NCI-H226 (cell line): ENCODE data around the gene AKNAD1.
A peak's percentile ranks its signal among the peaks of the same experiment; 100 is the strongest.
"Not testable (repeated sequence)": the region's sequence is repeated elsewhere in the genome, so short reads cannot be mapped to it uniquely, and the experiment has no call there.

ENCODE experiments used
- DNase-seq: peaks from one replicate; pipeline ENCODE4 v3.0.0-alpha.2; 2015

AKNAD1 gene, protein sequence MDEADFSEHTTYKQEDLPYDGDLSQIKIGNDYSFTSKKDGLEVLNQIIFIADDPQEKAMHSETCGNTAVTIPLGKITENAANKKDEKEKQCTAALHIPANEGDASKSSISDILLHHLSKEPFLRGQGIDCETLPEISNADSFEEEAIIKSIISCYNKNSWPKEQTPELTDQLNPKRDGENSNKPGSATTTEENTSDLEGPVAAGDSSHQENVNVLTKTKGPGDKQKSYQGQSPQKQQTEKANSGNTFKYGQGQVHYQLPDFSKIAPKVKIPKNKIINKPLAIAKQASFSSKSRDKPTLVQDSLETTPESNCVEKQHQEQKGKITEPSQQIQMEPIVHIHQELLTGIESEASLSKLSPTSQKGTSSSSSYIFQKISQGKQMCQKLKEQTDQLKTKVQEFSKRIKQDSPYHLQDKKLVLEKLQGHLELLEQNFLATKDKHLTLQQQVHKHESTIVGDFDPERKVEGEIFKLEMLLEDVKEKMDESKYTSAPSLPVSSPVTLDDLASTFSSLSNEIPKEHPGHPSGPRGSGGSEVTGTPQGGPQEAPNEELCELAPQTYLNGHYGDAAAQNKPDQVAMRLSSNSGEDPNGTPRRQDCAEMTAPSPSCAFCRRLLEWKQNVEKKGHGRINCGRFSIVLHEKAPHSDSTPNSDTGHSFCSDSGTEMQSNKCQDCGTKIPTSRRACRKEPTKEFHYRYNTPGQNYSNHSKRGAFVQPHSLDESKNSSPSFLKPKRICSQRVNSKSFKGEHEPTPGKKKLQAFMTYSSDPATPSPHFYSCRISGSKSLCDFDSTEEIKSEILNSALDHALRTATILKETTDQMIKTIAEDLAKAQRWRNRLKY

DNA sequence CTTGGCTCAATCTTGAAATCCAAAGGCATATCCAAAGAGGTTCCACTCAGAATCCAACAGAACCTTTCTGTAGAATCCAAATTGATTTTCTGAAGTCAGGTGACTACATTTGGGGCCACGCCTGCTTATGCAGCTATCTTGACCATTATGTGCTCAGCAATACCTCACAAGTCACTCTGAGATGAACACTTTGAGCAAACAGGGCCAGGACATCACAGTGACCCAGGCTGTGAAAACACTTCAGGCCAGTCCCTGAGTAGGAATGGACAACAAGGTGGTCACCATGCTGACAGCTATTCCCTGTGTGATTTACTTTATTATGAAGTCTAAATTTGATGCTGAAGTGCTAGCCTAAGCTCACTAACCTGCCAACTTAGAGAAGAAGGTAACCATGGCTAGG, at the start of gene AKNAD1:
AKNAD1 (minus strand) TSS at position 101 of the 400 bp plus-strand sequence. CDS start 4,430 bp downstream, outside the sequence.
- DNase-seq: no peak

DNA sequence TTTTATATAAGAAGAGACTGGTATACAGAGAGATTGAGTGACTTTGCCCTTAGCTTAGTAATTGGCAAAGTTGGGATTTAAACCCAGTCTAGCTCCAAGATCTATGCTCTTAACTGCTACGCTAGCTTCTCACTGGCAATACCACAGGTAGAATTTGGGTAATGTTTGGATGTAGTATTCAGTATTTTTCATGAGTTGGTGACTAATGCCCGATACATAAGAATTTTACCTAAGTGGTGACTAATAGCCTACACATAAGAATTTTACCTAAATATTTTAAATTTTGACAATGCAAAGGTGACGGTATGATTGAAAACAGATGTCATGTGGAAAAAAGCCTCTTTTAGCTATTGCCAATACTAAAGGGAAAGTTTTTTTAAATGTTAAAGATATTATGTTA, 44.2 kb upstream of the AKNAD1 start:
- DNase-seq: no peak

DNA sequence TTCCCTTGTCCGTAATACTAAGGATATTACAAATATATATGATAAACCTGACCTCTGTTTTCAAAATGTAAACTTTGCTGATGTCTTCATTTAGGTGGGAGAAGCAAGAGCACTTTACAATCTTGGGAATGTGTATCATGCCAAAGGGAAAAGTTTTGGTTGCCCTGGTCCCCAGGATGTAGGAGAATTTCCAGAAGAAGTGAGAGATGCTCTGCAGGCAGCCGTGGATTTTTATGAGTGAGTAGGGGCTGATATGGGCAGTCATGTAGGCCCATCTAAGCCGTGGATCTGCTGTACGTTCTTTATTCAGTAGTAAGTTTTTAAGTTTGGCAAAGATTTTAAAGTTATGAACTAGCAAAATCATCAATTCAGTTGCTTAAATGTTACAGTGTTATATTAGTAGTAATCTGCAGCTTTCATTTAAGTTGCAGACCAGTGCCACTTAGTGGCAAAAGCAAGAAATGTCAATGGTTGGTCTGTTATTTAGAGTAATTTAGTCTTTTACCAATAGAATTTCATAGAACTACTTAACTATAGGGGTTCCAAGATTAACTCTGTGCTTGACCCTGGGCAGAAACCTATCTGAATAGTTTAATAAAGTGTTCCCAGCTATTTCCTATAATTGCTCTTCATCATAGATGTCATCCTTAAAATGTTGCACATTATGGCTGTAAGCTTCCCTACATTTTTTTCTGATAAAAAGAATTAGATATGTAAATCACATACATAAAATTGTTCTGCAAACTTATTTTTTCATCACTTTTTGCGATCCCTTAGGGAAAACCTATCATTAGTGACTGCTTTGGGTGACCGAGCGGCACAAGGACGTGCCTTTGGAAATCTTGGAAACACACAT, 41.2 kb upstream of the AKNAD1 start:
- DNase-seq: peak; percentile 23

DNA sequence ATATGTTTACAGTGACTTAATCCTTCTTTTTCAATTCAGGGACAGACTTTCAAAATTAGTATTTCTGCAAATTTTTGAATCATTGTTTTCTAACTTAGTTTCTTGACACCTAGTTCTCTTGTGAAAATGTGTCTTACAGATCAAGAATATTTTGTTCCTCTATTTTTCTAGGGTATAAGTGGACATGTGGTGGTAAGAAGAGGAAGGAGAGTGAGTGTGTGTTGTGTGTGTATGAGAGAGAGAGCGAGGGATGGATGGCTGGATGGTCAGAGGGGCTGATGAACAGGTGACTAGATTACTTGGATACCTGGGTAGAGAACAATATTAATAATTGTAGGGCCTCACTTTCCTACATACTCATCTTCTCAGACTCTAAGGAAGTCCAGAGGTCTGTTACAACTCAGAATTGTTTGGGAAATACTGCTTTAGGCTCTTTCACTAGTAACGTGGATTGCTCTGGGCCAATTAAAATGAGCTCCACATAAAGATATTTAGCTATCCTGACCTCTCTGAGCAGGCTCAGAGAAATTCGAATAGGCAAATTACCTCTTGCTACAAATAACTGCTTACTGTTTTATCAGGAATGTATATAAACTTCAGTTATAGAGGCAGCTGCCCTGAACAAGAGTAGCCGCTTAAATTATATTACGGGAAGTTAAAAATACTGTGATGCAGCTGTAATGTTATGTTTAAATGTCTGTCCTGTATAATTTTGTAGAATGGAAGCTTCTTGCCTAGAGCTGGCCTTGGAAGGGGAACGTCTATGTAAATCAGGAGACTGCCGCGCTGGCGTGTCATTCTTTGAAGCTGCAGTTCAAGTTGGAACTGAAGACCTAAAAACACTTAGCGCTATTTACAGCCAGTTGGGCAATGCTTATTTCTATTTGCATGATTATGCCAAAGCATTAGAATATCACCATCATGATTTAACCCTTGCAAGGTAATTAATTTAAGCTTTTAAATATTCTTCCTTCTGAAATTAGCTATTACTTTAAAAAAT, 39.6 kb upstream of the AKNAD1 start:
- DNase-seq: no peak

DNA sequence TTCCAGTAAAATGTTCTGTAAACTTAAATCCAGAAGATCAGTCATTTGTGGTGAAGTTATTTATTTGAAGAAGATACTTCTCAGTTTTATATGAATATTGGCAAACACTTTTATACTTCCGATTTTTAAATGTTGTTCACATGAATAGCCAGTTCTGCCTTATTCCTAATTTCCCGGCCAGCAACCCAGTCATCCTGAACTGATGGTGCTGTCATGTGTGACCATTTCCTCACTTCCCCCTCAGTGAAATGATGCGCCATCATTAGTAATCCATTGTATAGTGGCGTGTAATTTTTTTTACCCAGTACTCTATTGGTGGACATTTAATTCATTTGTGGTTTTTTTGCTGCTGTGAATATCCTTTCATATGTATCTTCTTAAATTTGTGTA, 36.2 kb upstream of the AKNAD1 start:
- no peak for DNase-seq

DNA sequence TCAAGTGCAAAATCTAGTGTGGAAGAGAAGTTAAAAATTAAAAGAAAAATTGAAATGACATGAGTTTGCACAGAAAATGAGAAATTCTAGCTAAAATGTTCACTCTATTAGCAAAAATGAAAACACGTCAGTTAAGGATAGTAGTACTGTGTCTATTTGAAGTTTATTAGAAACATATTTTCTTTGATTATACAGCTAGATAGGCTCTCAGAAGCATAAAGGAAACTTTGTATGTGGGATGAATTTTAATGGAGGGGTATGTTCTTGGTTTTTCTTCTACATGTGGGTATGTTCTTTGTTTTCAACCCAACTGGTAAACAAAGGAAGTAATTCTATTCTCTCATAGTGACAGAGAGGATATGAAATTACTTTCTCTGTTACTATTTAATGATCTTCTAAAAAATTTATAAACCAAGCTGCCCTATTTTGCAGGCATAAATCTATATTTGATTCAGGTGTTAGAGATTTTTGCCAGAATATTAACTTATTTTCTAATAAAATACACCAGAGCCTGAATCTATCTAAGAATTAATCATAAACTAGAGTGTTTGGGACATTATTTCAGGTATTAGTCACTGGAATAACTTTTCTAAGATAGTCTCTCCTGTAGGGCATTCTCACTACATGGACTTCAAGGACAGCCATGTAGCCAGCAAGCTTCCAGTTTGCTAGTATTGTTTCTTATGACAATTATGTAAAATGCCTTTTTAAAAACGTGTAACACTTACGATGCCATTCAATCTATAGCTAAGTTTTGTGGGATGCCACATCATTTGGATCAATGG, 35.7 kb upstream of the AKNAD1 start:
- DNase-seq: no peak

DNA sequence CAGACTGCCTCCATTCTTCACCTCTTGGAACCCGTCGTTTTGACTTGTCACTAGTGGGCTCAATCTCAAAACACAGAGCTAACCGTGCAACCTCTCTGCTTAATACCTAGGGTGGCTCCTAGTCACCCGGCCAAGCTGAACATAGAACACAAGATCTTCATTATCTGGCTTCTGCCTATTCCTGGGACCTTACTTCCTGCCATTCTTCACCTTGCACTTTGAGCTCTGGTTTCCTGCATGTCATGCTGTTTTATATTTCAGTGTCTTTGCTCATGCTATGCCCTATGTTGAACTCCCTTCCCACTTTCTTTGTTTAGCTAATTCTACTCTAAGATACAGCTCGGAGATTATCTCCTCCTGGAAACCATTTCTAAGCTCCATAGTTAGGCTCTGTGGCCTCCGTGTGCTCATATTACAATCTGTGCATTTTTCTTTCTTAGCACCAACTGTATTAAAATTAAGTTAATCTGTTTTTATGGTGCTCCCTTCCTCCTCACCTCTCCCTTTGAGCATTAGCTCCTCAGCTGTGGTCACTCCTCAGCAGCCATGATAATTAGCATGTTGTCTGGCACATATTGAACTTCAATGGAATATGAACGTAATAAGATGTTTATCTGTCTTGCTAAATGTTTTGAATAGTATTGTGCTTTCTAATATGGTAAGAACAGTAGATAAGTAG, 33.0 kb upstream of the AKNAD1 start:
- DNase-seq: no peak

DNA sequence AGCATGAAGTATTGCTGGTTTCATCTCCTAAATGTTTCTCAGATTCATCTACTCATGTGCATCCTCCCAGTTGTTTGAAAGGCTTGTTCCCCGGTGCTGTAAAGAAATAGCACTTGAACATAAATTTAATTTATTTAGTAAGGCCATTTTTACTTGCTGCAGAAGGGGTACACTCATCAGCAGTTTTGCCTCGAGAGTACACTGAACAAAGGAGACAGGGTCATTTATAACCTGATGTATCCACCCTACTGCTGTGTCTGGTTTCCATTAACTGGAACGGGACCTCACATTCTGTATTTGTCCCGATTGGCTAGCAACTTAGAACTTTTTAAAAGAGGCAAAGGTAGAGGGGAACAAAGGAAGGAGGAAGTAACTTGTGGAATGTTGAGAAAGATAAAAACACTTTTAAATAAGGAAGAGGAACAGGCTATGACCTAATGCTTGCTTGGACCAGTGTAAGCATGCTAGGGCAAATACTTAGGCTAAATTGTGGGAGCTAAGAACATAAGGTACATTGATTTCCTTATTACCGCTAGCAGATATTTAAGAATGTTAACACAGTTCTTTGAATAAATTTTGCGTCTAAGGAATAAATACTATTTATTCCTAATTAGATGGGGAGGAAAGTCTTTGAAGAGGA, 32.2 kb upstream of the AKNAD1 start:
- DNase-seq: not testable (repeated sequence)

DNA sequence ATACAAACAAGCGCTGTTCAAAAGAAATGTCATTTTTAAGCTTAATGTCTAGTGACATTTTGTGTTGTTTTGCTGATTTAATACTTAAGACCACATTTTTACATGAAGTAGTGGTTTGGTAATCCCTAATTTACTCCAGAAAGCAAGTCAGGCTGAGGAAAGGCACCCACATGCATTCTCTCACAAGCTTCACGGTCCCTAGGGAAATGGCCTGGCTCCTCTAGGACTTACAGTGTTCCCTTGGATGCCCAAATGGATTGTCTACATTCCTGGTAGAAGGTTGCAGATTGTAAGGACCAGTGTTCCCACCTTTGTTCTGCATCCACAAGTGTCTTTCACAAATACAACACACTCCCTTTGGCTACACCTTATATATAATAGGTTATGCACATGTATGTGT, 29.4 kb upstream of the AKNAD1 start:
- no peak for DNase-seq

DNA sequence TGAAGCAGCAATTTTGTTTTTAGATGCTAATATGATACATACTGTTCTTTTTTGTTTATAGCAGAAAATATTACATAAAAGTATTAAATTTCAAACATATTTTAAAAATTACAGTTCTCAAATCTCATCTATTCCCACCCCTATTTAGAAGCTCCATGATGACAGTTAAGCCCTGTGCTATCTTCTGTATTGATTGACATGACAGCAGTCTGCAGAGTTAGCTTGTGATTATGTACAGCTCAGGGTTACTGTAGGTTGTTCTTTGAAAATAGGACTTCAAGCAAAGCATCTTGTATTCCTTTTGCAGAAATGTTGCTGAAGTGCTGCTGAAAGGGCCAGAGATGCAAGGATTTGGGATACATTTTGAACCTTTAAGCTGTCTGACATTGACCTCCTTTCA, 28.1 kb upstream of the AKNAD1 start:
- no peak for DNase-seq

DNA sequence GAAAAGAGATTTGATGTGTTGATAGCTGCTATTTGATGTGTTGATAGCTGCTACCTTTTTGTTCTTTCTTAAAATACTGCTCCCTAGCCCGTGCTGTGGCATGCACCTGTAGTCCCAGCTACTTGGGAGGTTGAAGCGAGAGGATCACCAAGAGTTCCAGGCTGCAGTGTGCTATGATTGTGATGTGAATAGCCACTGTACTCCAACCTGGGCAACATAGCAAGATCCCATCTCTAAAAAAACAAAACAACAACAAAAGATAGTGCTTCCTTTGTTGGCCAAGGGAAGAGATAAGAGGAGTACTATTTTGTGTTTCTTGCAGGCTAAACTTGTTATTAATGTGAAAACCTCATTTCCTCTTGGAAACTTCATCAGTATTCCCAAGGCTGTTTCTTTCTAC, 25.9 kb upstream of the AKNAD1 start:
- DNase-seq: no peak

DNA sequence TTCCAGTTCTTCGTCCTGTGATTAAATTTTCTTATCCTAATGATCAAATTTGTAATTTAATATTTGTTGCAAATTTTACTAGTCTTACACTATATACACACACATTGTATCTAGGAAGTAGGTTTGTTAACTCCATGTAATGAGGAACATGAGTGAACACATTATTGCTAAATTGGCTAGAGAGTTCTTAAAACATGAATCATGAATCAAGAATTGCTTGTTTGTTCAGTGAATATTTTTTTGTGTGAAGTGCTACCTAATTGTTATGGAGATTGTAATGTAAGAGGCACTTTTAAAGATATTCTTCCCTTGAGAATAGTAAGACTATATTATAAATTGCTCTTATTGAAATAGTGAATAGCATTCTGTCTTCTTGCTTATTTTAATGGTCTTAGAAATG, 24.5 kb upstream of the AKNAD1 start:
- DNase-seq: no peak

DNA sequence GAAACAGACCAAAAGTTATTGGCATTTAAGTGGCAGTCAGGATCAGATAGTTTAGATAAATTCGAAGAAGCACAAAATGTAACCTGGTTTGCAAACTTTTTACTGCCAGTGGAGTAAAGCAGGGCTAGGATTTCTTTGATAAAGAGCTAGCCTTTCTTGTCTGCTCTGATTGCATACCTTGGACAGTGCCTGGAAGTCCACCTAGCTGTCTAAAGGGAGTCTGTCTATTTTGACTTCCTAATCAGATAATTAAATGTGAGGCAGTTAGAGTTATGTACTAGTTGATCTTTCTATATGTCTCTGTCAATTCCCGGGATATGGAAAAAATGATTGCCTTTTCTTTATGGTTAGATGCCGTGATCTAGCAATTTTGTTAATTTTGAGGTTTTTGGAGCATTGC, 24.0 kb upstream of the AKNAD1 start:
- no peak for DNase-seq

DNA sequence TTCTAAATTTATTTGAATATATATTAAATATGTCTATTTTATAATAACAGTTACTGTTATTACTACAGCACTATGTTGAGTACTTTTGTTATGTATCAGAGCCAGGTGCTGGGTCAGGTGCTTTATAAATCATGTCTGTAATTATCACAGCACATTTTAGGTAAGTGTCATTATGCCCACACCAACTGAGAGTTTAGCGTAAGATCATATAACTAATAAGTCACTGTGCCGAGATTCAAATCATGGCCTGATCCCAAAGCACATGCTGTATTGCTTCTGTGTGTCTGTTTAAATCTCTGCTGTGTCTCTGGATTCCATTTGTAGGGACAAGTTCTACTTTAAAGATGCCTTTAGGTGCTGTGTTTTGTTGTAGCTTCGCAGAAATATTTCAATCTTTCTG, 21.8 kb upstream of the AKNAD1 start:
- no peak for DNase-seq

DNA sequence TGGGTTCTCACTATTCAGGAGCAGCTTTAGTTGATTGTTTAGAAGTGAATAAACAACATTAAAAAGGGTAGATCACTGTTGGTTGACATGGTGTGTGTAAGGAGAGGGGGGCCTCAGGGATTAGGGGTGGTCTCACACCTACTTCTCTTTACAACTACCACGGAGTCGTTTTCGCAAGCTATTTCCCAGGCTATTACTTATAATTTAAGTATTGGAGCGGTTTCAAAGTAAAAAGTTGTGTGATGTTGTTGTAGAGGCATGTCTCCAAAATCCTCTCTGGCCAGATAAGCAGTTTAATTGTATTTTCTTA, 21.2 kb upstream of the AKNAD1 start:
- no peak for DNase-seq

DNA sequence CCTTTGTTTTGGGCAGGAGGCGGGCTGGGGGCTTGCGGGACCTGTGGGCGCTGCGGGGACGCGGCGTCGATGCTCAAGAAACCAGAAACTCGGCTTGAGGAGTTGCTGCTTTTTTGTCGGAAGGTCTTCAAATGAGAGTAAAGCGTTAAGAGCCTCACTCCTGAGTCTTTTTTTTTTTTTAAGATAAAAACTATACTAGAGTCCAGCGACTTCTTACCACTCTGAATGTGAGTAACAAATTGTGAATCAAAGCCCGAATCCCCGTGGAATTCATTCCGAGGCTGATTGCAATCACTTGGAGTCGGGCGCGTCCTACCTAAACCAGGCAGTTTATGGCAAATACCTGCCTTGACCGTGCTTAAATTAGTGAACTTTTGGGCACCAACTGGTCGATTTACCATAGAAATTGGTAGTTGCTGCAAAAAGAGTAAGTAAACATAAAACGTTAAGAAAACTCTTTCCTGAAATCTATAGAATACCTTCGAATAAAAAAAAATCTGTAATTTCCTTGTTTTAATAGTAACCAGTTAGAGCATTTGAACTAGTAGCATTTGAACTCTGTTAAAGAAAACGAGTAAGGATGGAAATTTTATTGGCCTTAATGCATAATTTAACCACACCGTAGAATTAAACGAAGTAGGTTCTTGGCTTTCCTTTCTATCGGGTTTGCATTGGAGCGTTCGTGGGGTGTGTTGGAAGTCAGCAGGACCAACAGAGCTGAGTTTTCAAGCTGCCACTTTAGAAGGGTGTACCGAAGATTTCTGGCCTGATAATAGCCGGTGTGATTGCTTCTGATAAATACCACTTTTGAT, 20.7 kb upstream of the AKNAD1 start:
- DNase-seq: no peak

DNA sequence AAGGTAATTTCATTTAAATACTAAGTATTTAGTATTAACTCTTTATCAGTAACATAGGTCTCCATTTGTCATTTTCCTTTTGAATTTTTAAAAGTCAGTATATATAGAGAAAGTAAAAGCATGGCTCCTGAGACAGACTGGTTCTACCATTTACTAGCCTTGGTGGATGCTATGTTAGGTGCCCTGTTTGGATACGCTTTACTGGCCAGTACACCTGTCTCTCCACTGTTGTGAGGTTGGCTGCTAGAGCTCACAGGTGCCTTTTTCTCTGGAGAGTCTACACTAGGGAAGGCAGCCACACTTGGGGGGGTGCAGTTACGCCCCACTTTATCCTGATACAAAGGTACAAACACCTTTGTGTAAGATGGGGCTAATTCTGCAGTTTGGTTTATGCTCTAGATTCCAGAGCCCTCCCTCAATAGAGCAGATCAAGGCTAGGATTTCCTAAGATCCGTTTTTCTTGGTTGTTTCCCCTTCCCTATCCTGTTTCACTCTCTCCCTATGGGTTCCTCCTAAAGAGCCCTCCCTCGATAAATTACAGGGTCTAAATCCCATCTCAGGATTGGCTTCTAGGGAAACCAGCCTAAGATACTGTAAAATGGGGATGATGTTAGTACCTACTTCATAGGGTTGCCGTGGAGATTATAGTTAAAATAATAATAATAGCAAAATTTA, 14.3 kb upstream of the AKNAD1 start:
- no peak for DNase-seq

DNA sequence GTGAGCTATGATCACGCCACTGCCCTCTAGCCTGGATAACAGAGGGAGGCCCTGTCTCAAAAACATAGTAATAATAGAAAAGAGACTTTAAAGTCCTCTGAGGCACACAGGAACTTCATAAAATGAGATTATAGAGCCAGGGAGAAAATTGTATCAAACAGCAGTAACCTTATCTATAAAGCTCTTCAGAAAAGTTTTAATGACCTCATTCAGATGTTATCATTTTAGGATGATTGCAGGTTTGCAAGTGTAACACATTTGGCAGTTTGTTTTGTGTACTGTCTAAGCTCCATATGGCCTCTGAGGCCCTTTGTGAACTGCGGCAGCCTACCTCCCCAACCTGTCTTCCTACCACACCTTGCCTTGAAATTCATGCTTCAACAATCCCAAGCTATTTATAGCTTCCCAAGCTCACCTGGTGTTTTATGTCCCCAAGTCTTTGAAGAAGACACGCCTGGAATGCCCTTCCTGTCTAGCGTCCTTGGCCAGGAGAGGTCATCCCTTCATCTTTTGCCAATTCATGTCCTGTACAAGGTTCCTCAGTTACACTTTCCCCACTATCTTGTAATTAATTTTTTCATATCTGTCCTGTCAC, 8.5 kb upstream of the AKNAD1 start:
- DNase-seq: no peak
